HepG2 (cell line): ENCODE data around the gene PRXL2B.

Experiments used
- ARNT2 ChIP-seq: sonication (generic); formaldehyde crosslinking; IDR thresholded peaks from 2 replicates; pipeline ENCODE4 v1.8.0; 2022; ENCODE audit warnings: mild to moderate bottlenecking, low read depth, missing genetic modification reagents, moderate library complexity
- BRCA1 ChIP-seq: sonication (generic); formaldehyde crosslinking; IDR thresholded peaks from 2 replicates; pipeline ENCODE4 v1.4.0; 2020; ENCODE audit warnings: missing genetic modification reagents
- CHD2 ChIP-seq: IDR thresholded peaks from 2 replicates; pipeline ENCODE4 v1.6.1; 2011; ENCODE audit warnings: low read depth, low read length, improper control_type of control experiment
- EED ChIP-seq: sonication (generic); formaldehyde crosslinking; IDR thresholded peaks from 2 replicates; pipeline ENCODE4 v1.5.0; 2020; ENCODE audit warnings: mild to moderate bottlenecking, missing genetic modification reagents
- MXI1 ChIP-seq: IDR thresholded peaks from 3 replicates; pipeline ENCODE4 v1.6.1; 2012; ENCODE audit warnings: low read depth, low read length, inconsistent platforms, borderline replicate concordance
- NAIF1 ChIP-seq: sonication (generic); formaldehyde crosslinking; IDR thresholded peaks from 2 replicates; pipeline ENCODE4 v1.5.0; 2020; ENCODE audit warnings: mild to moderate bottlenecking, missing genetic modification reagents, borderline replicate concordance
- NONO ChIP-seq, 2 experiments: fragments of 450-650 bp in 1 of 2; sonication (generic) in 1 of 2; formaldehyde crosslinking in 1 of 2; IDR thresholded peaks in 1 of 2; conservative IDR thresholded peaks in 1 of 2; 2 replicates each; pipeline versions ENCODE4 v1.6.1 to v1.8.0; 2017 to 2022; ENCODE audit warnings: mild to moderate bottlenecking in 1 of 2, missing genetic modification reagents in 1 of 2, moderate library complexity in 1 of 2
- SETDB1 ChIP-seq: sonication (generic); formaldehyde crosslinking; IDR thresholded peaks from 2 replicates; pipeline ENCODE4 v1.5.1; 2020; ENCODE audit warnings: missing genetic modification reagents, mild to moderate bottlenecking, borderline replicate concordance
- ZNF660 ChIP-seq: sonication (generic); formaldehyde crosslinking; IDR thresholded peaks from 2 replicates; pipeline ENCODE4 v1.5.1; 2020; ENCODE audit warnings: mild to moderate bottlenecking, low read depth, missing genetic modification reagents, borderline replicate concordance
- ZNF792 ChIP-seq: IDR thresholded peaks from 2 replicates; pipeline ENCODE4 v1.6.1; 2016

DNA sequence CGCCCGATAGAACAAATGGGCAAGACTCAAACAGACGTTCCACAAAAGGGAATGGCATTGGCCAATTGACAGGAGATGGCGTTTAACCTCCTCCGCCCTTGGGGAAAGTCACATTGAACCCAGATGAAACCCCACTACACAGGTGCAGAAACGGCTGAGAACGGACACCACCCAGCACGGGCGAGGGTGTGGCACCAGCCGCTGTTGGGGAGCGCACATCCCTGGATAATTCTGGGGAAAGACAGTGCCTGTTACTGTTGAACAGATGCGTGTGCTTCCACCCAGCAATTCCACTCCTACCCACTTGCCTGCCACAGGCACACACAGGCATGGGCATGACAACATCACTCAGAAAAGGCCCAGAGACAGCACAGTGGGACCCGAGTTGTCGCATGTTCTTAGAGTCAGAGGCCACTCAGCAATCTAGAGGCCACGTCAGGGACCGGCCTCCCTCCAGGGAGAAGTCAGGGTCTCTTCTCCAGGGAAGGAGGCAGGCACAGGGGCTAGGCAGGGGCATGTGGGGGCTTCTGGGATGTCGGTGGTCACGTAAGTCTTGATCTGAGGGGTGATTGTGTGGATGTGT is 15.2 kb downstream of the PRXL2B start:
- no peak for TF ChIP-seq NAIF1 (CRISPR knock-in tag)
- TF ChIP-seq NONO (IDR thresholded peaks at IDR 0.05) = no peak
- no peak for TF ChIP-seq NONO (CRISPR knock-in tag; conservative IDR thresholded peaks at IDR 0.05)
- TF ChIP-seq MXI1 = no peak
- TF ChIP-seq ARNT2 = no peak
- no peak for TF ChIP-seq CHD2
- TF ChIP-seq ZNF660 (CRISPR knock-in tag) = no peak
- no peak for TF ChIP-seq EED (CRISPR knock-in tag)
- TF ChIP-seq BRCA1 = no peak
- TF ChIP-seq SETDB1 (CRISPR knock-in tag) = no peak
- TF ChIP-seq ZNF792 (CRISPR knock-in tag) = no peak
